ENCODE results near the gene CCNF. TPM values are rescaled to one million over a fixed set of nuclear protein-coding genes. Genes with fewer than 3 reads are reported as not detected.

The CCNF gene
- total RNA-seq, 1 experiment from 2014 or later: 11.9 TPM

- CTCF ChIA-PET: interaction anchor here (0.6 kb wide), 2 partner anchors 49 to 319 kb away, joined by 3 read pairs; partner anchors contain the start of gene TRAF7
- no TSS peak for BruUV-seq (replicated peaks)
- no peaks in the 10 kb centered on the region for H3K27me3 Mint-ChIP-seq (ENCODE audit: insufficient read depth, unreplicated experiment)
These were observed 45.0 kb downstream of the CCNF start for GRCh38 chr16:2473999-2474876.

GRCh38 chr16:2474877-2475412 is 45.7 kb downstream of the CCNF start, which contains the start of gene TBC1D24:
TSS of gene TBC1D24 (plus strand) at chr16:2475127. CDS start at chr16:2496149, 21,022 bp downstream.
- TF ChIP-seq CTCF (IDR thresholded peaks at IDR 0.05; ENCODE audit: unreplicated experiment): no peak
- Mint-ChIP-seq H3K27me3 (ENCODE audit: insufficient read depth, unreplicated experiment) (no peaks in the 10 kb centered on the region), H3K4me3 (ENCODE audit: unreplicated experiment) (peak within 1 kb of the TSS; percentile 74), H3K36me3 (ENCODE audit: insufficient read depth, unreplicated experiment) (peaks cover 6% of the 10 kb centered on the region), H3K9me3 (ENCODE audit: unreplicated experiment) (no peaks in the 10 kb centered on the region), H3K4me1 (ENCODE audit: insufficient read depth, unreplicated experiment) (peaks cover 16% of the 10 kb centered on the region), H3K27ac (ENCODE audit: low read depth, unreplicated experiment) (peak within 1 kb of the TSS; percentile 35)
- ChIA-PET POLR2A (interaction anchor here (0.7 to 2.5 kb wide), 12 partner anchors 11 to 408 kb away, joined by 3 to 11 read pairs (median 4); partner anchors contain the start of genes AMDHD2, CCNF, ECI1 and FLYWCH2), CTCF (interaction anchor here (0.6 kb wide), 2 partner anchors 320 to 1071 kb away, joined by 3 read pairs; partner anchors contain the start of gene TRAF7)
- no TSS peak for BruUV-seq (replicated peaks)
- peak; percentile 79 for DNase-seq (ENCODE audit: unreplicated experiment)
- intact Hi-C loops (cut with micrococcal nuclease): loop anchor here (2.0 kb wide), 1 partner anchor 40 kb away; no protein-coding TSS in a partner anchor

More at GRCh38 chr16:2473999-2474876, 45.0 kb downstream of the CCNF start:
- Mint-ChIP-seq H3K27ac (ENCODE audit: low read depth, unreplicated experiment) (peak overlapping the region; percentile 35), H3K9me3 (ENCODE audit: unreplicated experiment) (no peaks in the 10 kb centered on the region), H3K36me3 (ENCODE audit: insufficient read depth, unreplicated experiment) (peaks cover 6% of the 10 kb centered on the region), H3K4me3 (ENCODE audit: unreplicated experiment) (peak overlapping the region; percentile 74), H3K4me1 (ENCODE audit: insufficient read depth, unreplicated experiment) (peaks cover 16% of the 10 kb centered on the region)
- peak; percentile 32 for TF ChIP-seq CTCF (IDR thresholded peaks at IDR 0.05; ENCODE audit: unreplicated experiment)
- POLR2A ChIA-PET: interaction anchor here (0.6 to 2.5 kb wide), 14 partner anchors 10 to 706 kb away, joined by 3 to 11 read pairs (median 4); partner anchors contain the start of genes AMDHD2, CCNF, ECI1 and FLYWCH2
- intact Hi-C loops (cut with micrococcal nuclease): loop anchor here (2.0 kb wide), 1 partner anchor 41 kb away; no protein-coding TSS in a partner anchor
- DNase-seq (ENCODE audit: unreplicated experiment): peak; percentile 47

GRCh38 chr16:2475413-2476344 is 46.4 kb downstream of the CCNF start:
- intact Hi-C loops (cut with micrococcal nuclease): loop anchor here (2.0 kb wide), 1 partner anchor 39 kb away; no protein-coding TSS in a partner anchor
- no peak for DNase-seq (ENCODE audit: unreplicated experiment)
- Mint-ChIP-seq H3K4me1 (ENCODE audit: insufficient read depth, unreplicated experiment) (peaks cover 16% of the 10 kb centered on the region), H3K4me3 (ENCODE audit: unreplicated experiment) (peak overlapping the region; percentile 74), H3K27ac (ENCODE audit: low read depth, unreplicated experiment) (no peak overlapping the region), H3K27me3 (ENCODE audit: insufficient read depth, unreplicated experiment) (no peaks in the 10 kb centered on the region), H3K36me3 (ENCODE audit: insufficient read depth, unreplicated experiment) (peaks cover 10% of the 10 kb centered on the region), H3K9me3 (ENCODE audit: unreplicated experiment) (no peaks in the 10 kb centered on the region)
- TF ChIP-seq CTCF (IDR thresholded peaks at IDR 0.05; ENCODE audit: unreplicated experiment): no peak
- CTCF ChIA-PET: interaction anchor here (0.6 kb wide), 1 partner anchor 1072 kb away, joined by 3 read pairs; no protein-coding TSS in a partner anchor
- no TSS peak for BruUV-seq (replicated peaks)
- POLR2A ChIA-PET: interaction anchor here (0.6 to 2.5 kb wide), 12 partner anchors 12 to 407 kb away, joined by 3 to 11 read pairs (median 4); partner anchors contain the start of genes AMDHD2, CCNF, ECI1 and FLYWCH2
